ENCODE measurements around the gene TMEM184A. TPM values are rescaled to one million over a fixed set of nuclear protein-coding genes. Genes with fewer than 3 reads are reported as not detected.

TMEM184A gene
- total and polyA plus RNA-seq, 2 donors (not counting 3 experiments of a cell fraction or from before 2014, with no cell fraction given): 0.48 TPM; not detected in 1

DNA sequence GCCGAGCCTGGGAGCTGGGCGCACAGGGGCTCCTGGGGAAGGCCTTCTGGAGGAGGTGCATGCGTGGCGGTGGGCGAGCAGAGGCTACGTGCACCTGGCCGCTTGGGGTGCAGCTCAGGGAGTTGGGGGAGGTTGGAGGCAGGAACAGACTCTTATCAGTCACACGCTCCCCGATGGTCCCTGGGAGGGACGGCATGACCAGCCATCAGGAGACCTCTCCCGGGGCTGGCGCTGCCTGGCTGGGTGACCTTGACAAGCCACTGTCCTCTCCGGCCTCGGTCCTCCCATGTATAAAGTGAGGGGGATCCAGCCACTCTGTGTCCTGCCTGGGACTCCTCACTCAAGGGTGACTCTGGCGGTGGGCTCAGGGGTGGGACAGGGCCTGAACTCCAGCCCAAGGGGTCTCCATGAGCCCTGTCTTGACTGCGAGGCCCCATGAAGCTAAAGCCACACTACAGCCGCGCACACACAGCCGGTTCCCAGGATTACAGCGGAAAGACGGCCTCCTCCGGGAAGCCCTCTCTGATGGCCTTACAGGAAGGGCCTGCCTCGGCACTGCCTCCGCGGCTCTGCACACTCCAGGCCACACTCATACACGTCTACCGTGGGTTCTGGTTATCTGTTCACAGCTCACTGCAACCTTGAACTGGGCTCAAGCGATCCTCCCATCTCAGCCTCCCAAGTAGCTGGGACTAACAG lies 2.3 kb downstream of the TMEM184A start:
- BruUV-seq (replicated peaks): no TSS peak
- POLR2A ChIA-PET: no interaction called here

More for the DNA sequence above, 2.3 kb downstream of the TMEM184A start:
- H2AFZ ChIP-seq (ENCODE audit: low read depth, low read length): no peak overlapping the region
- H3K79me2 ChIP-seq (ENCODE audit: control insufficient read depth, insufficient read depth, low read length): no peaks in the 10 kb centered on the region
- no peak overlapping the region for H3K27ac ChIP-seq (ENCODE audit: insufficient read depth, low read depth, low read length)
- H3K4me3 ChIP-seq (replicated peaks in 1 of 3; ENCODE audit: insufficient read depth in 1 of 3, low read depth in 1 of 3, low read length in 3 of 3): no peak overlapping the region
- no peak for TF ChIP-seq FOS (IDR thresholded peaks at IDR 0.05; ENCODE audit: borderline replicate concordance, insufficient read depth, low read length)
- TF ChIP-seq EZH2 (IDR thresholded peaks at IDR 0.05; ENCODE audit: borderline replicate concordance, low read depth, low read length, severe bottlenecking): no peak
- TF ChIP-seq, protein P1, sequence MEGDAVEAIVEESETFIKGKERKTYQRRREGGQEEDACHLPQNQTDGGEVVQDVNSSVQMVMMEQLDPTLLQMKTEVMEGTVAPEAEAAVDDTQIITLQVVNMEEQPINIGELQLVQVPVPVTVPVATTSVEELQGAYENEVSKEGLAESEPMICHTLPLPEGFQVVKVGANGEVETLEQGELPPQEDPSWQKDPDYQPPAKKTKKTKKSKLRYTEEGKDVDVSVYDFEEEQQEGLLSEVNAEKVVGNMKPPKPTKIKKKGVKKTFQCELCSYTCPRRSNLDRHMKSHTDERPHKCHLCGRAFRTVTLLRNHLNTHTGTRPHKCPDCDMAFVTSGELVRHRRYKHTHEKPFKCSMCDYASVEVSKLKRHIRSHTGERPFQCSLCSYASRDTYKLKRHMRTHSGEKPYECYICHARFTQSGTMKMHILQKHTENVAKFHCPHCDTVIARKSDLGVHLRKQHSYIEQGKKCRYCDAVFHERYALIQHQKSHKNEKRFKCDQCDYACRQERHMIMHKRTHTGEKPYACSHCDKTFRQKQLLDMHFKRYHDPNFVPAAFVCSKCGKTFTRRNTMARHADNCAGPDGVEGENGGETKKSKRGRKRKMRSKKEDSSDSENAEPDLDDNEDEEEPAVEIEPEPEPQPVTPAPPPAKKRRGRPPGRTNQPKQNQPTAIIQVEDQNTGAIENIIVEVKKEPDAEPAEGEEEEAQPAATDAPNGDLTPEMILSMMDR (IDR thresholded peaks at IDR 0.05; ENCODE audit: extremely low read depth in 1 of 2, insufficient read depth in 1 of 2, low read depth in 1 of 2, low read length in 2 of 2): no peak
- TF ChIP-seq MYC (IDR thresholded peaks at IDR 0.05; ENCODE audit: low read depth, low read length): no peak
- TF ChIP-seq, protein P2, sequence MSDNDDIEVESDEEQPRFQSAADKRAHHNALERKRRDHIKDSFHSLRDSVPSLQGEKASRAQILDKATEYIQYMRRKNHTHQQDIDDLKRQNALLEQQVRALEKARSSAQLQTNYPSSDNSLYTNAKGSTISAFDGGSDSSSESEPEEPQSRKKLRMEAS (IDR thresholded peaks at IDR 0.05; ENCODE audit: insufficient read depth, insufficient read length): no peak
- TF ChIP-seq JUN (IDR thresholded peaks at IDR 0.05; ENCODE audit: borderline replicate concordance, insufficient read depth, insufficient read length, low read depth): no peak
- no peak for TF ChIP-seq GATA2 (IDR thresholded peaks at IDR 0.05; ENCODE audit: insufficient read depth, insufficient read length, low read depth, low read length)
- TF ChIP-seq POLR2A (IDR thresholded peaks at IDR 0.05; ENCODE audit: low read depth, low read length): no peak
- no peak for TF ChIP-seq POLR2AphosphoS5 (IDR thresholded peaks at IDR 0.05; ENCODE audit: insufficient read depth, low read depth, low read length)
- H3K36me3 ChIP-seq (ENCODE audit: control insufficient read depth in 2 of 2, extremely low read depth in 1 of 2, insufficient read depth in 2 of 2, low read length in 2 of 2): no peaks in the 10 kb centered on the region
- no peak overlapping the region for H3K4me2 ChIP-seq (ENCODE audit: insufficient read depth, low read length)
- DNase-seq (ENCODE audit: low read depth, low spot score) (no peak), FAIRE-seq (no peak)
- dilution Hi-C loops (cut with MboI; ENCODE audit: extremely low pct_ligation_motif_present, low sequenced_read_pairs) (no loop called here), intact Hi-C loops (cut with micrococcal nuclease) (no loop called here)
- CTCF ChIA-PET: interaction anchor here (1.3 kb wide), 1 partner anchor 25 kb away, joined by 3 read pairs; no protein-coding TSS in a partner anchor
- H3K9ac ChIP-seq (replicated peaks; ENCODE audit: extremely low read depth, insufficient read depth, low read length): no peak overlapping the region
- H3K27me3 ChIP-seq (ENCODE audit: control insufficient read depth in 2 of 2, insufficient read depth in 2 of 2, low read length in 2 of 2): no peaks in the 10 kb centered on the region
- no peaks in the 10 kb centered on the region for H3K9me1 ChIP-seq (replicated peaks; ENCODE audit: control insufficient read depth, extremely low read depth, insufficient read depth, low read length)
- no peaks in the 10 kb centered on the region for H4K20me1 ChIP-seq (replicated peaks; ENCODE audit: control insufficient read depth, extremely low read depth, insufficient read depth, low read length)
- no peaks in the 10 kb centered on the region for H3K9me3 ChIP-seq (replicated peaks; ENCODE audit: control insufficient read depth, insufficient read depth, low read length)
- no peaks in the 10 kb centered on the region for H3K4me1 ChIP-seq (ENCODE audit: control insufficient read depth, extremely low read depth, insufficient read depth, low read length)

Measured in endothelial cell of umbilical vein (primary cell).